ENCODE measurements around the gene NPRL2.
"Not testable (repeated sequence)": the region's sequence is repeated elsewhere in the genome, so short reads cannot be mapped to it uniquely, and the experiment has no call there.

The NPRL2 gene

DNA sequence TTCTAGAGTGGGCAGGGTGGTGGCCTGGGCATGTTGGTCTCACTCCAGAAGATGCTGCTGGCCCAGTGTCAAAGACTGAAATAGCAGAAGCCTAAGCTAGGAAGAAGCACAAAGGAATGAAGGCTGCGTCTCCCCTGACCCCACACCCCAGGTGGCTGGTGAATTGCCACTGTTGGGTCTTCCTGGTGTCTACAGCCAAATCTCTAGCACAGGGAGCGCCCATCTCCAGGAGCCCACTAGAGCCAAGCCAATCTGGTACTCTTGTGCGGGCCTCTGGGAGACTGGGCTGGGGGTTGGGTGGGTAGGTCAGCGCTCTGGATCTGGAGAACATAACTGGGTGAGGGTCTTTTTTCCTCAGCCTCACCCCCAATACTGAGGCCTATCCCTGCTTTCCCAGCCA, 23.4 kb downstream of the NPRL2 start:
- DNase-seq (ENCODE audit: low read depth): no peak

DNA sequence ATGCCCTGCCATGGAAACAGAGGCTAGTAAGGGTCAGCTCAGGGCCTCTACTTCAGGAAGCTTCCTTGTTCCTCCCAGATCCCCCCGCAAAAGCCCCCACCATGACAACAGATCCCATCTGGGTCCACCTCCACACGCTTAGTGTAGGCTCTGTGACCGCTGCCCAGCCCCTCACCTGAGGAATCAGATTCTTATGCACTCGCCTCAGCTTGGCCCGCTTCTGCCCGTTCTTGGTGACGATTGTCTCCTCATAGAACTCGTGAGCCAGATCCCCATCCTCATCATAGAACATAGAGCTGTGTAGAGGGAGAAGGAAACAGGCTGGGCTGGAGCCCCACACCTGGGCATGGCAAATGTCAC, 24.4 kb downstream of the NPRL2 start:
- DNase-seq (ENCODE audit: low read depth): no peak

GRCh38 chr3:50325497-50326181, 24.9 kb downstream of the NPRL2 start:
- no peak for DNase-seq (ENCODE audit: low read depth)

GRCh38 chr3:50325113-50325480, 25.5 kb downstream of the NPRL2 start:
- DNase-seq (ENCODE audit: low read depth): no peak

GRCh38 chr3:50324351-50325112, 26.0 kb downstream of the NPRL2 start:
- peak; percentile 41 for DNase-seq (ENCODE audit: low read depth)

DNA sequence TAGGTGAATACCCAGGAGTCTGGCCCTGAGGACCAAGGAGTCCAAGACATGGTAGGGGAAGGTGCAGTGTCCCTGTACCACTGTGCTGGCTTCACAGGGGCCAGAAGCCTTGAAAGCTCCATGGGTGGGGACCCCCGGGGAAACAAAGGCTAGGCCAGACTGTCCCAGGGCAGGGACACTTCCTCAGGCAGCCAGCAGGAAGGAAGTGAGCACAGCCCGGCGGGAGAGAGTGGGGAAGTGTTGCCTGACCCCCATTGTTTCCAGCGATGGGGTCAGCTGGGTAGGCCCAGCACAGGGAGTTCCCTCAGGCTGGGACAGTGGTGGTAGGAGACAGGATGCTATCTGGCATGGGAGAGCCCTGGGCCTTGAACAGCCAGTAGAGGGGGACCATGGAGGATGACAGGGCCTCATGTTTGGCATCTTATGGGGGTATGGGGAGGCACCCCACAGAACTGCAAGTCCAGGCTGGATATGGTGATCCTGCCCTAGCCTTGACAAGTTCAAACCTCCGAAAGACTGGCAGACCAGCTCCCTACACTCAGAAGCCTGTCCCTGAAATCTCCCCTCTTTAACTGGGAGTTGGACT, 26.9 kb downstream of the NPRL2 start:
- no peak for DNase-seq (ENCODE audit: low read depth)

DNA sequence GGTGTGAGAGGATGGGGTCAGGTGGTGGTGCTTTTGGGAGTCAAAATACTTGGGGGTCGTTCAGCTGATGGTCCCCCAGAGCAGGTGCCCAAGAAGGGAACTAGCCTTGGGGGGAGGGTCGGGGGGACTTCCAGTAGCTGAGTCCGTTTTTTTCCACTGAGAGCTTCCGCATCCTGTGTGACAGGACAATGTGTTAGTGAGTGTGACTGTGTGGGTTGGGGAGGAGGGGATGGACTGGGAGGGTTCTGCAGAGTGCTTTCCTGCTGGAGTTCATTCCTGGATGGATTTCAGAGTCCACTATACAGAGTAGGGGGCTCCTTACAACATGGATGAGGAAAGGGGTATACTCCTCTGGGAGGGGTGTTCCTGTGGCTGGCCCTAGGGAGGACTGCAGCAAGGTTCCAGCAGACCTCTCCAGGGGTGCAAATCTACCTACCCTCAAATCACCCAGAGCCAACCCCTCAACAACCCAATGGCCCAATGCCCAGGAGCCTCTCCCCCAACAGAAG, 27.4 kb downstream of the NPRL2 start:
- no peak for DNase-seq (ENCODE audit: low read depth)

DNA sequence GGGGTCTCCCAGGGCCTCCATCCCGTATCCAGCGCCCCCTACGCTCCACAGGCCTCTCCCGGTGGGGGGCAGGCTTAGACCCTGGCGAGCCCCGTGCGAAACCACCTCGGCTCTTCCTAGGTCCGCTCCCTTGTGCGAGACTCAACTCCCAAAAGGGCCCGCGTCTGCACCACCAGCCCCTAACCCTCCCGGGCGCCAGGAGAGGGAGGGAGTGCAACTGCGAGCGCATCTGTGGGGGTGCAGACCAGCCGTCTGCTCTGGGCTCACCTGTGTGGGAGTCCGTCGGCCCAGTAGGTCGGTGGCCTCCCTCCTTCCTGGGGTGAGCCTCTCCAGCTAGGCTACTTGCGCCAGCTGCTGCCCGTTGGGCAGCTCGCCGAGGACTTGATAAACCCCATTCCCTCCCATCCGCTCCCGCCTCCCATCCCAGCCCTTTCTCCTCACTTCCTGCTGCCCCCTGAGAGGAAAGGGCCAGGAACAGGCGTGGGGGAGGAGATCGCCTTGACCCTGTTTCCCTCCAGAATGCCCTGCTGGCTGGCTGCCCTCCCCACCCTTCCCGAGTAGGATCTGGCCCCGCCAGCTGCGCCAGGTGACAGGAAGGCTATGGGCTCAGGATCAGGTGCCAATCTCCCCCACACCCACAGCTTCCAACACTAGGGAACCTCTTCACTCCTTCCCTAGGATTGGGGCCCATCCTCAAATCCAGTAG, 28.0 kb downstream of the NPRL2 start, which contains the start of gene HYAL2:
Gene HYAL2, minus strand, starts transcription at position 360 of the 706 bp plus-strand sequence. CDS start 2,256 bp downstream, outside the sequence.
- DNase-seq (ENCODE audit: low read depth): no peak

GRCh38 chr3:50322115-50322385, 28.5 kb downstream of the NPRL2 start:
- no peak for DNase-seq (ENCODE audit: low read depth)

DNA sequence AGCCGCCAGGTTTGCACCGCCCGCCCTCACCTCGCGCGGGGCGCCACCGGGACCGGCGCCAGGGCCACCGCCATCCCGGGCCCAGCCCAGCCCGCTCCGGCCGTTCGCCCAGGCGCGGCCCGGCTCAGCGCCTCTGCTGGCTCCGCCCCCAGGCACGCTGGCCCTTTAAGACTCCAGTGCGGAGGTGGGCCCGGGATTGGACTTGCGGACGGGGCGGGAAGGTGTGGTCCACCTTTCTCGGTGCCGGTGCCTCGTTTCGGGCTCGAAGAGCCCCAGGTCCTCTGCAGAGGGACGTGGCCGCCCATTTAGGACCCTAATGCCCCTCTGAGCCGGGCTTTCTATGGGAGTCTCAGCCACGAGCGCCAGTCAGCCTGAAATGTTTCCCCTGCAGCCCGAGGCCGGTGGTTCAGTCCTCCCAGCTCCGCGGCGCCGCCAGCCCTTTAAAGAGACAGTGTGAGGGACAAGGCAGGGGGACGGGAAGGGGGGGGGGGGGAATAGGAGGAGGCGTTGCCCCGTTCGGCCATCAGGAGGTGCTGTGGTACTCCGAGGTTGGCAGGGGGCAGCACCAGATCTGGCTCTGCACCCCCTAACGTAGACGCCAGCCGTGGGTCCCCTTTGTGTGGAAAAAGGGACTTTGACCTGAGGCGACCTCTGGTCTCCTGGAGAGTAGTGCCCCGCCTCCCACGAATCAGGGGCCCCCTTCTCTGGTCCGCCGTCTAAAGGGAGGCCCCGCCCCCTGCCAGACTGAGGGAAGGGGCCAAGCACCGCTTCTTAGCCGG, 29.1 kb downstream of the NPRL2 start:
- DNase-seq (ENCODE audit: low read depth): peak; percentile 73

- DNase-seq (ENCODE audit: low read depth): peak; percentile 57
These were observed 29.7 kb downstream of the NPRL2 start for GRCh38 chr3:50320853-50321335.

- DNase-seq (ENCODE audit: low read depth): no peak
These were observed 30.5 kb downstream of the NPRL2 start for GRCh38 chr3:50319894-50320625.

GRCh38 chr3:50319181-50319893, 31.2 kb downstream of the NPRL2 start:
- DNase-seq (ENCODE audit: low read depth): no peak

GRCh38 chr3:50318615-50319014, 32.0 kb downstream of the NPRL2 start:
- no peak for DNase-seq (ENCODE audit: low read depth)

GRCh38 chr3:50318163-50318562, 32.4 kb downstream of the NPRL2 start:
- DNase-seq (ENCODE audit: low read depth): no peak

GRCh38 chr3:50317300-50317699, 33.3 kb downstream of the NPRL2 start:
- no peak for DNase-seq (ENCODE audit: low read depth)

GRCh38 chr3:50316657-50317242, 33.8 kb downstream of the NPRL2 start:
- peak; percentile 49 for DNase-seq (ENCODE audit: low read depth)

DNA sequence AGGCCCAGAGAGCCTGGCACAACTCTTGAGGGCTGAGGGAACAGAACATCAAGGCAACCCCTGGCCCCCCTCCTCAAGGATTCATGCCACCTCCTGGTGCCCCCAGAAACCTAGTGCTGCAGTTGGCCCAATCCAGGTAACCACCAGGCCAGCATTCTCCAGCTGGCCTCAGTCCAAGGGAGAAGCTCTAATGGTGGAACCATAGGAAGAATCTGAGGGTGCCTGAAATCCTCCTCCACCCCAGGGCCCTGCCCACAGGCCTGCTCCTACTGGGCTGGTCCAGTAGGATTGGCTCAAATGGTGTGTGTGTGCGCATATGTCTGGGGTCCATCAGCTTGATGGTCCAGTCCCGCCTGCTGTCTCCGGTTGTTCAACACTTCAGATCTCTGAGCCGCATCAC, 35.8 kb downstream of the NPRL2 start:
- no peak for DNase-seq (ENCODE audit: low read depth)

DNA sequence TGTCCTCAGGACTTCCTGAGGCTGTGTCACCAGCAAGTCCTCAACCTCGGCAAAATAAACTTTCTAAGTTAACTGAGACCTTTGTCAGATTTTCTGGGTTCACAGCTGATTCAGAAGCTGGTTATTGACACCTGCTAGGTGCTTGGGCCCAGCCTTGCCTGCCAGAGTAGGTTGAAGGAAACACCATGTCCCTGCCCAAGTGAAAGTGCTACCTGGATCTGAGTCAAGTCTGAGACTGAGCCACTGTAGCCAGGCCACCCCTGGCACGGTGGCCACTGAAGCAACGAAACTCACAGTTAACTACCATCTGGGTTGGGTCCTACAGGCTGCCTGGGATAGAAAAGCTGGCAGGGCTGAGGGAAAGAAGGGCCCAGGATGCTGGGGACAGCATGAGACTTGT, 36.2 kb downstream of the NPRL2 start:
- no peak for DNase-seq (ENCODE audit: low read depth)

GRCh38 chr3:50312041-50312440, 38.5 kb downstream of the NPRL2 start:
- DNase-seq (ENCODE audit: low read depth): not testable (repeated sequence)
